IMR-90 (cell line): ENCODE results near the gene PCOLCE2. TPM values are rescaled to one million over a fixed set of nuclear protein-coding genes. Genes with fewer than 3 reads are reported as not detected.

ENCODE experiments used
- ATAC-seq: fragments of 200-7000 bp; cut with Tn5 transposase; 2 replicates; pipeline ENCODE4 v1.9.1; 2020; ENCODE audit warnings: low read depth, mild to moderate bottlenecking, moderate library complexity
- BruUV-seq: library from RNA; stranded (reverse); fragments of 400-500 nt; replicated peaks from 2 replicates; lab custom pipeline; 2021; lab: Mats Ljungman, UMichigan
- CTCF ChIA-PET: fragments of 300-600 bp; formaldehyde crosslinking; extraction: SDS; loops from one replicate; lab custom pipeline; 2021; ENCODE audit warnings: antibody characterized with exemption; lab: Yijun Ruan, JAX
- POLR2A ChIA-PET: fragments of 300-600 bp; sonication (Branson Sonifier 250); formaldehyde crosslinking; loops from one replicate; lab custom pipeline; 2022; ENCODE audit warnings: antibody characterized with exemption; ENCODE audit not compliant: unreplicated experiment; lab: Charles Lee
- DNase-seq: peaks from one replicate; pipeline ENCODE4 v3.0.0; 2013
- H2AFZ ChIP-seq: replicated peaks from 2 replicates; pipeline ENCODE3; 2013; ENCODE audit warnings: low read length, mild to moderate bottlenecking; ENCODE audit not compliant: poor library complexity
- H2AK5ac ChIP-seq: 2 replicates; pipeline ENCODE4 v1.6.1; 2013; ENCODE audit warnings: low read depth, low read length, inconsistent platforms
- H2AK9ac ChIP-seq: replicated peaks from 2 replicates; pipeline ENCODE3; 2013; ENCODE audit warnings: mild to moderate bottlenecking, low read depth, low read length, moderate library complexity; ENCODE audit not compliant: poor library complexity
- H2BK120ac ChIP-seq: 2 replicates; pipeline ENCODE4 v1.6.1; 2013; ENCODE audit warnings: low read depth, low read length, inconsistent platforms
- H2BK15ac ChIP-seq: 3 replicates; pipeline ENCODE4 v1.6.1; 2013; ENCODE audit warnings: low read depth, low read length, inconsistent platforms
- H2BK20ac ChIP-seq: 2 replicates; pipeline ENCODE4 v1.6.1; 2013; ENCODE audit warnings: low read depth, mild to moderate bottlenecking, inconsistent platforms, low read length, moderate library complexity
- H2BK5ac ChIP-seq: 2 replicates; pipeline ENCODE4 v1.6.1; 2013; ENCODE audit warnings: mild to moderate bottlenecking, low read depth, low read length, inconsistent platforms; ENCODE audit not compliant: poor library complexity, severe bottlenecking
- H3K14ac ChIP-seq: replicated peaks from 2 replicates; pipeline ENCODE4 v1.6.1; 2013; ENCODE audit warnings: low read depth, low read length, inconsistent platforms
- H3K18ac ChIP-seq: 2 replicates; pipeline ENCODE4 v1.6.1; 2013; ENCODE audit warnings: low read depth, low read length, control low read depth
- H3K23ac ChIP-seq: 2 replicates; pipeline ENCODE4 v1.6.1; 2013; ENCODE audit warnings: low read depth, low read length, inconsistent platforms
- H3K27ac ChIP-seq: 2 replicates; pipeline ENCODE4 v1.5.1; 2013; ENCODE audit warnings: mild to moderate bottlenecking, control low read depth, low read length; ENCODE audit not compliant: insufficient read depth
- H3K27me3 ChIP-seq: 2 replicates; pipeline ENCODE4 v1.6.1; 2013; ENCODE audit warnings: low read length; ENCODE audit not compliant: control insufficient read depth, insufficient read depth
- H3K36me3 ChIP-seq: 2 replicates; pipeline ENCODE4 v1.6.1; 2013; ENCODE audit warnings: low read length, mixed read lengths; ENCODE audit not compliant: control insufficient read depth, insufficient read depth
- H3K4ac ChIP-seq: 2 replicates; pipeline ENCODE4 v1.6.1; 2013; ENCODE audit warnings: low read depth, low read length, inconsistent platforms
- H3K4me1 ChIP-seq: 2 replicates; pipeline ENCODE4 v1.6.1; 2013; ENCODE audit warnings: low read length, mixed read lengths; ENCODE audit not compliant: control insufficient read depth, insufficient read depth
- H3K4me2 ChIP-seq: 2 replicates; pipeline ENCODE4 v1.6.1; 2013; ENCODE audit warnings: low read depth, mild to moderate bottlenecking, control low read depth, low read length, moderate library complexity
- H3K4me3 ChIP-seq: 2 replicates; pipeline ENCODE4 v1.5.1; 2013; ENCODE audit warnings: low read depth, mild to moderate bottlenecking, control low read depth, low read length, moderate library complexity; ENCODE audit not compliant: insufficient read depth
- H3K56ac ChIP-seq: 2 replicates; pipeline ENCODE4 v1.6.1; 2013; ENCODE audit warnings: low read length, inconsistent platforms; ENCODE audit not compliant: insufficient read depth; ENCODE audit errors: extremely low read depth
- H3K79me1 ChIP-seq, 2 experiments: 2 replicates each; pipeline ENCODE4 v1.6.1; 2013; ENCODE audit warnings: low read length in 2 of 2, inconsistent platforms in 1 of 2, low read depth in 1 of 2
- H3K9ac ChIP-seq: 2 replicates; pipeline ENCODE4 v1.6.1; 2013; ENCODE audit warnings: low read depth, low read length, control low read depth
- H3K9me1 ChIP-seq: 2 replicates; pipeline ENCODE4 v1.6.1; 2013; ENCODE audit warnings: low read length, inconsistent platforms; ENCODE audit not compliant: insufficient read depth
- H3K9me3 ChIP-seq: 2 replicates; pipeline ENCODE4 v1.6.1; 2013; ENCODE audit warnings: low read length; ENCODE audit not compliant: control insufficient read depth, insufficient read depth
- H4K20me1 ChIP-seq: 2 replicates; pipeline ENCODE4 v1.6.1; 2013; ENCODE audit warnings: low read length, inconsistent platforms; ENCODE audit not compliant: insufficient read depth
- H4K5ac ChIP-seq: 2 replicates; pipeline ENCODE4 v1.6.1; 2013; ENCODE audit warnings: mild to moderate bottlenecking, low read depth, low read length, control low read depth
- H4K8ac ChIP-seq, 2 experiments: 2 replicates each; pipeline ENCODE4 v1.6.1; 2013; ENCODE audit warnings: low read depth in 2 of 2, low read length in 2 of 2, control low read depth in 1 of 2, inconsistent platforms in 1 of 2
- H4K91ac ChIP-seq: 2 replicates; pipeline ENCODE4 v1.6.1; 2013; ENCODE audit warnings: low read depth, low read length, inconsistent platforms; ENCODE audit not compliant: insufficient read depth
- CHD1 ChIP-seq: IDR thresholded peaks from 2 replicates; pipeline ENCODE4 v1.6.1; 2012; ENCODE audit warnings: low read depth, low read length, improper control_type of control experiment
- FOS ChIP-seq: fragments of 150-350 bp; IDR thresholded peaks from 2 replicates; pipeline ENCODE4 v1.6.1; 2016; ENCODE audit warnings: low read depth, low read length
- MAFK ChIP-seq: IDR thresholded peaks from 2 replicates; pipeline ENCODE4 v1.6.1; 2012; ENCODE audit warnings: low read depth, low read length, improper control_type of control experiment
- MAZ ChIP-seq: IDR thresholded peaks from 2 replicates; pipeline ENCODE4 v1.6.1; 2012; ENCODE audit warnings: low read depth, mild to moderate bottlenecking, low read length, improper control_type of control experiment, moderate library complexity, borderline replicate concordance
- MXI1 ChIP-seq: IDR thresholded peaks from 2 replicates; pipeline ENCODE4 v1.6.1; 2012; ENCODE audit warnings: low read depth, mild to moderate bottlenecking, low read length, moderate library complexity, borderline replicate concordance
- NFE2L2 ChIP-seq: fragments of 150-350 bp; IDR thresholded peaks from 2 replicates; pipeline ENCODE4 v1.6.1; 2016; ENCODE audit warnings: low read depth, mild to moderate bottlenecking, low read length
- RCOR1 ChIP-seq: IDR thresholded peaks from 2 replicates; pipeline ENCODE4 v1.6.1; 2012; ENCODE audit warnings: mild to moderate bottlenecking, low read length, improper control_type of control experiment; ENCODE audit not compliant: insufficient replicate concordance
- RFX5 ChIP-seq: IDR thresholded peaks from 2 replicates; pipeline ENCODE4 v1.8.0; 2012; ENCODE audit warnings: low read depth, mild to moderate bottlenecking, low read length, moderate library complexity
- SMC3 ChIP-seq: fragments of 150-350 bp; IDR thresholded peaks from 2 replicates; pipeline ENCODE4 v1.6.1; 2016; ENCODE audit warnings: low read depth, mild to moderate bottlenecking, antibody characterized with exemption, low read length, moderate library complexity
- dilution Hi-C: fragments of 300-500 bp; cut with HindIII; formaldehyde crosslinking; loops from one replicate; pipeline ENCODE4 v1.14.3; 2018; ENCODE audit warnings: low sequenced_read_pairs; ENCODE audit not compliant: unreplicated experiment
- in situ Hi-C: fragments of 300-500 bp; cut with MboI; formaldehyde crosslinking; loops from 3 replicates; pipeline ENCODE4 v1.14.3; 2019; ENCODE audit warnings: low sequenced_read_pairs, inconsistent platforms, mixed read lengths
- intact Hi-C: fragments of 100-400 bp; cut with micrococcal nuclease; formaldehyde crosslinking; loops from 2 replicates; pipeline ENCODE4 v1.10.0; 2022
- microRNA-seq, 2 experiments: library from miRNA; stranded (forward) in 1 of 2; unstranded in 1 of 2; fragments of 10-50 nt in 1 of 2; fragments of <30 nt in 1 of 2; gene quantifications in 1 of 2; microRNA quantifications in 1 of 2; one replicate each; pipeline versions ENCODE3 to v1.1.0; 2013 to 2020; ENCODE audit not compliant: insufficient read depth in 1 of 2, insufficient read length in 1 of 2, unreplicated experiment in 1 of 2
- polyA plus RNA-seq, 3 experiments: library from polyadenylated mRNA; depleted of rRNA; stranded (reverse); fragments of >200 nt; gene quantifications; 2 replicates each; pipeline ENCODE4 v1.2.3, GENCODE V29; 2012; ENCODE audit warnings: low replicate concordance in 1 of 3
- small RNA-seq, 5 experiments: library from RNA; depleted of rRNA; stranded (forward); fragments of <200 nt; gene quantifications; one replicate each; pipeline ENCODE3, GENCODE V24; 2012
- total RNA-seq: library from RNA; depleted of rRNA; stranded (reverse); fragments of >200 nt; gene quantifications from 2 replicates; pipeline ENCODE4 v1.2.3, GENCODE V29; 2012; rRNA removed
- TF ChIP-seq, protein P1 (sequence below): fragments of 150-350 bp; IDR thresholded peaks from 2 replicates; pipeline ENCODE4 v1.6.1; 2016; ENCODE audit warnings: low read depth, mild to moderate bottlenecking, low read length, moderate library complexity, borderline replicate concordance

Gene PCOLCE2
- total and polyA plus RNA-seq, 2 of the 4 experiments (the other 2 are of a cell fraction), result 0.50 to 0.54 TPM

GRCh38 chr3:142768338-142768737 is 120.5 kb downstream of the PCOLCE2 start:
- H2AFZ ChIP-seq, result no peak overlapping the region
- H2BK20ac ChIP-seq, result no peak overlapping the region
- ChIA-PET CTCF (no interaction called here), POLR2A (no interaction called here)
- no peak overlapping the region for H3K23ac ChIP-seq
- H2BK120ac ChIP-seq, result no peak overlapping the region
- no peak overlapping the region for H3K56ac ChIP-seq
- no peak overlapping the region for H4K8ac ChIP-seq
- H3K27me3 ChIP-seq, result no peaks in the 10 kb centered on the region
- no peak overlapping the region for H3K14ac ChIP-seq
- H3K27ac ChIP-seq, result no peak overlapping the region
- DNase-seq, result no peak
- H2BK15ac ChIP-seq, result no peak overlapping the region
- intact Hi-C loops (no loop called here), in situ Hi-C loops (no loop called here), dilution Hi-C loops (no loop called here)
- no peak overlapping the region for H3K4me2 ChIP-seq
- H3K18ac ChIP-seq, result no peak overlapping the region
- no peaks in the 10 kb centered on the region for H4K20me1 ChIP-seq
- H3K36me3 ChIP-seq, result no peaks in the 10 kb centered on the region
- no peak overlapping the region for H3K4me3 ChIP-seq
- no peak overlapping the region for H4K91ac ChIP-seq
- no peak for ATAC-seq
- no peaks in the 10 kb centered on the region for H3K9me1 ChIP-seq
- H4K5ac ChIP-seq, result no peak overlapping the region
- H3K9me3 ChIP-seq, result no peaks in the 10 kb centered on the region; the same call in 1 of the 2 replicates
- TF ChIP-seq NFE2L2 (no peak), MAFK (no peak), MAZ (no peak), SMC3 (no peak), MXI1 (no peak), RFX5 (no peak), FOS (no peak), RCOR1 (no peak), CHD1 (no peak)
- TF ChIP-seq, protein P1, sequence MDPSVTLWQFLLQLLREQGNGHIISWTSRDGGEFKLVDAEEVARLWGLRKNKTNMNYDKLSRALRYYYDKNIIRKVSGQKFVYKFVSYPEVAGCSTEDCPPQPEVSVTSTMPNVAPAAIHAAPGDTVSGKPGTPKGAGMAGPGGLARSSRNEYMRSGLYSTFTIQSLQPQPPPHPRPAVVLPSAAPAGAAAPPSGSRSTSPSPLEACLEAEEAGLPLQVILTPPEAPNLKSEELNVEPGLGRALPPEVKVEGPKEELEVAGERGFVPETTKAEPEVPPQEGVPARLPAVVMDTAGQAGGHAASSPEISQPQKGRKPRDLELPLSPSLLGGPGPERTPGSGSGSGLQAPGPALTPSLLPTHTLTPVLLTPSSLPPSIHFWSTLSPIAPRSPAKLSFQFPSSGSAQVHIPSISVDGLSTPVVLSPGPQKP, result no peak
- H3K9ac ChIP-seq, result no peak overlapping the region
- no peaks in the 10 kb centered on the region for H3K4me1 ChIP-seq
- BruUV-seq, result no TSS peak
- no peaks in the 10 kb centered on the region for H3K79me1 ChIP-seq
- no peak overlapping the region for H3K4ac ChIP-seq
- no peak overlapping the region for H2AK5ac ChIP-seq
- H2AK9ac ChIP-seq, result no peak overlapping the region
- H2BK5ac ChIP-seq, result no peak overlapping the region

Small RNA genes within 50 kb of the gene (microRNA-seq; reads per million reads assigned to microRNA genes)
- not detected for gene RNU7-47P (ENCODE audit: insufficient read depth, insufficient read length)

Small RNA genes within 50 kb of the gene (small RNA-seq; reads per million reads assigned to genes)
- gene RNU7-47P, result 0 reads per million in 5 experiments

Other genes with a start within 250 kb of the PCOLCE2 start
- 5.9 and 15.6 TPM in 2 replicates for gene TRPC1, start 165.0 kb downstream of the PCOLCE2 start, total RNA-seq
- 5.7 and 7.2 TPM in 2 replicates for gene TRPC1, start 165.0 kb downstream of the PCOLCE2 start, polyA plus RNA-seq (2012; rRNA removed)
- not detected in 2 replicates for gene PAQR9, start 74.6 kb upstream of the PCOLCE2 start, total RNA-seq
- gene PAQR9, start 74.6 kb upstream of the PCOLCE2 start, polyA plus RNA-seq (2012; rRNA removed), result 0.04 and 0.05 TPM in 2 replicates
- 29.4 and 58.3 TPM in 2 replicates for gene U2SURP, start 112.5 kb upstream of the PCOLCE2 start, total RNA-seq
- 20.8 and 24.8 TPM in 2 replicates for gene U2SURP, start 112.5 kb upstream of the PCOLCE2 start, polyA plus RNA-seq (2012; rRNA removed)
- 0.90 and 1.1 TPM in 2 replicates for gene CHST2, start 230.7 kb upstream of the PCOLCE2 start, total RNA-seq
- 1.4 TPM in 2 replicates for gene CHST2, start 230.7 kb upstream of the PCOLCE2 start, polyA plus RNA-seq (2012; rRNA removed)